K562 (cell line): ENCODE data around the gene DIRAS3. TPM values are rescaled to one million over a fixed set of nuclear protein-coding genes. Genes with fewer than 3 reads are reported as not detected.

ENCODE experiments used
- ATAC-seq: fragments of 200-7000 bp; cut with Tn5 transposase; 3 replicates; pipeline ENCODE4 v1.9.1; 2020; ENCODE audit warnings: moderate library complexity
- BruUV-seq: library from RNA; stranded (reverse); fragments of 400-500 nt; replicated peaks from 2 replicates; lab custom pipeline; 2021; lab: Mats Ljungman, UMichigan
- CTCF ChIA-PET: fragments of 300-600 bp; formaldehyde crosslinking; extraction: SDS; loops from one replicate; lab custom pipeline; 2021; ENCODE audit warnings: low intra/inter-chr PET ratio; lab: Yijun Ruan, JAX
- POLR2A ChIA-PET: fragments of 300-600, 350-650 bp; sonication (Branson Sonifier 250); formaldehyde crosslinking; extraction: SDS; loops from one replicate; lab custom pipeline; 2021; ENCODE audit warnings: antibody characterized with exemption, inconsistent platforms; lab: Yijun Ruan, JAX
- DNase-seq, 4 experiments: peaks; one replicate each; pipeline versions ENCODE4 v3.0.0 to v3.0.0-alpha.2; 2011 to 2018; ENCODE audit warnings: low spot score in 3 of 4, mixed read lengths in 3 of 4; ENCODE audit errors: extremely low read depth in 1 of 4
- FAIRE-seq: peaks from 2 replicates; lab custom pipeline; 2011; peaks lifted over from hg19 to GRCh38; lab: Jason Lieb, UNC
- H2AFZ ChIP-seq: 2 replicates; pipeline ENCODE4 v1.6.0; 2011; ENCODE audit warnings: low read depth, low read length, control low read depth, inconsistent platforms
- H3K27ac ChIP-seq: fragments of 200-600 bp; 3 replicates; pipeline ENCODE4 v1.8.0; 2011; ENCODE audit warnings: low read depth, mild to moderate bottlenecking, control low read depth, inconsistent platforms, low read length, moderate library complexity, mixed read lengths; ENCODE audit errors: extremely low read depth
- H3K27me3 ChIP-seq, 2 experiments: fragments of 300-600 bp in 1 of 2; 2 replicates in 1 of 2; 3 replicates in 1 of 2; pipeline versions ENCODE4 v1.6.0 to v1.8.0; 2011; ENCODE audit warnings: inconsistent platforms in 2 of 2, low read length in 2 of 2, mild to moderate bottlenecking in 1 of 2, mixed read lengths in 1 of 2, moderate library complexity in 1 of 2; ENCODE audit not compliant: control insufficient read depth in 2 of 2, insufficient read depth in 2 of 2
- H3K36me3 ChIP-seq: fragments of 300-600 bp; 3 replicates; pipeline ENCODE4 v1.8.0; 2011; ENCODE audit warnings: mild to moderate bottlenecking, low read length, inconsistent platforms; ENCODE audit not compliant: control insufficient read depth, insufficient read depth
- H3K4me1 ChIP-seq, 2 experiments: fragments of 200-600 bp in 1 of 2; replicated peaks in 1 of 2; 2 replicates in 1 of 2; 3 replicates in 1 of 2; pipeline versions ENCODE4 v1.5.1 to v1.8.0; 2011; ENCODE audit warnings: inconsistent platforms in 2 of 2, low read length in 2 of 2, mild to moderate bottlenecking in 1 of 2, mixed read lengths in 1 of 2, moderate library complexity in 1 of 2; ENCODE audit not compliant: control insufficient read depth in 2 of 2, insufficient read depth in 2 of 2
- H3K4me2 ChIP-seq: 2 replicates; pipeline ENCODE4 v1.6.1; 2011; ENCODE audit warnings: low read length, control low read depth, inconsistent platforms, mixed read lengths; ENCODE audit not compliant: insufficient read depth
- H3K4me3 ChIP-seq: fragments of 200-600 bp; sonication (generic), shearing (Covaris generic); 2 replicates; pipeline ENCODE4 v1.5.1; 2016; ENCODE audit warnings: control low read depth, inconsistent platforms
- H3K79me2 ChIP-seq: fragments of 200-600 bp; 3 replicates; pipeline ENCODE4 v1.8.0; 2011; ENCODE audit warnings: low read length, inconsistent platforms; ENCODE audit not compliant: control insufficient read depth, insufficient read depth
- H3K9ac ChIP-seq, 2 experiments: 2 replicates each; pipeline versions ENCODE4 v1.6.0 to v1.6.1; 2011; ENCODE audit warnings: low read depth in 2 of 2, low read length in 2 of 2, control low read depth in 1 of 2, inconsistent platforms in 1 of 2, mild to moderate bottlenecking in 1 of 2, mixed read lengths in 1 of 2; ENCODE audit not compliant: insufficient read depth in 1 of 2
- H3K9me1 ChIP-seq: one replicate; pipeline ENCODE4 v1.6.0; 2011; ENCODE audit warnings: inconsistent platforms, mild to moderate bottlenecking, low read length, moderate library complexity; ENCODE audit not compliant: control insufficient read depth, insufficient read depth
- H3K9me3 ChIP-seq: replicated peaks from 2 replicates; pipeline ENCODE4 v1.5.1; 2011; ENCODE audit warnings: low read depth, low read length, inconsistent platforms; ENCODE audit not compliant: control insufficient read depth, insufficient read depth
- H4K20me1 ChIP-seq: replicated peaks from 2 replicates; pipeline ENCODE4 v1.6.1; 2011; ENCODE audit warnings: low read length, inconsistent platforms, mixed read lengths; ENCODE audit not compliant: control insufficient read depth, insufficient read depth
- CEBPB ChIP-seq: fragments of 450-650 bp; IDR thresholded peaks from 2 replicates; pipeline ENCODE4 v1.6.1; 2016; ENCODE audit warnings: missing genetic modification characterization, missing compliant biosample characterization
- CTCF ChIP-seq, 3 experiments: IDR thresholded peaks in 2 of 3; conservative IDR thresholded peaks in 1 of 3; 2 replicates each; pipeline ENCODE4 v1.5.1; 2011 to 2012; ENCODE audit warnings: low read length in 3 of 3, mild to moderate bottlenecking in 3 of 3, control low read depth in 2 of 3, improper control_type of control experiment in 1 of 3, inconsistent platforms in 1 of 3, low read depth in 1 of 3, mixed read lengths in 1 of 3, moderate library complexity in 1 of 3; ENCODE audit not compliant: insufficient read depth in 2 of 3
- DLX4 ChIP-seq: fragments of 250-450 bp; sonication (Bioruptor Pico); IDR thresholded peaks from 2 replicates; pipeline ENCODE4 v1.6.1; 2021; ENCODE audit warnings: mild to moderate bottlenecking
- HNRNPL ChIP-seq: fragments of 200-400 bp; formaldehyde crosslinking; IDR thresholded peaks from 2 replicates; pipeline ENCODE4 v1.6.1; 2017; ENCODE audit warnings: low read depth, mild to moderate bottlenecking, low read length
- PYGO2 ChIP-seq: fragments of 450-650 bp; IDR thresholded peaks from 2 replicates; pipeline ENCODE4 v1.6.1; 2016; ENCODE audit warnings: mild to moderate bottlenecking, missing genetic modification characterization, moderate library complexity, missing compliant biosample characterization
- RB1 ChIP-seq: fragments of 450-650 bp; IDR thresholded peaks from 2 replicates; pipeline ENCODE4 v1.6.1; 2017; ENCODE audit warnings: low read depth, mild to moderate bottlenecking
- ZFP36 ChIP-seq: fragments of 150-350 bp; IDR thresholded peaks from 2 replicates; pipeline ENCODE4 v1.6.1; 2018; ENCODE audit warnings: low read length, low read depth; ENCODE audit not compliant: partially characterized antibody
- WGBS: fragments of 100-300 bp; shearing (Covaris generic); methylation state at CpG from one replicate; pipeline ENCODE4 v1.1.6; 2016; ENCODE audit warnings: low coverage, mixed read lengths; ENCODE audit not compliant: insufficient coverage; ENCODE audit errors: missing lambda C conversion rate; 5-methylcytosine and 5-hydroxymethylcytosine counted together
- in situ Hi-C: fragments of 300-500 bp; cut with MboI; formaldehyde crosslinking; loops from 4 replicates; pipeline ENCODE4 v1.15.0; 2018; ENCODE audit warnings: inconsistent platforms, mixed read lengths
- intact Hi-C: fragments of 100-400 bp; cut with micrococcal nuclease; formaldehyde crosslinking; loops from 2 replicates; pipeline ENCODE4 v1.14.2; 2022
- polyA plus RNA-seq, 8 experiments: library from polyadenylated mRNA; depleted of rRNA in 4 of 8; stranded (reverse) in 5 of 8; unstranded in 3 of 8; fragments of >200 nt; fragmentation: Nextera tagmentation in 2 of 8; fragmentation: Illumina TruSeq in 1 of 8; extraction: Ambion mirVana in 2 of 8; extraction: Trizol in 1 of 8; gene quantifications; 2 replicates each; pipeline versions ENCODE4 v1.2.1 to v1.2.3, GENCODE V29; 2011 to 2014; ENCODE audit warnings: inconsistent platforms in 1 of 8, missing spikeins in 1 of 8
- total RNA-seq, 7 experiments: library from RNA; depleted of rRNA in 6 of 7; stranded (reverse); fragments of >200 nt in 6 of 7; fragmentation: Illumina TruSeq in 2 of 7; extraction: Trizol in 2 of 7; gene quantifications; 2 replicates each; pipeline versions ENCODE4 v1.2.1 to v1.2.3, GENCODE V29; 2011 to 2021; ENCODE audit warnings: low replicate concordance in 1 of 7
- TF ChIP-seq, protein P1 (sequence below): fragments of 250-450 bp; sonication (Bioruptor Pico); IDR thresholded peaks from 2 replicates; pipeline ENCODE4 v1.9.0; 2021; ENCODE audit warnings: mild to moderate bottlenecking

Gene DIRAS3
- total and polyA plus RNA-seq, 9 of the 15 experiments (the other 6 are each of a cell fraction or from before 2014, with no cell fraction given) = 7.9 to 96.1 (median 41.7) TPM

- H3K4me2 ChIP-seq = no peak overlapping the region
- no peak for FAIRE-seq
- POLR2A ChIA-PET = no interaction called here
Observed at GRCh38 chr1:68029444-68029843, 21.0 kb downstream of the DIRAS3 start.

DNA sequence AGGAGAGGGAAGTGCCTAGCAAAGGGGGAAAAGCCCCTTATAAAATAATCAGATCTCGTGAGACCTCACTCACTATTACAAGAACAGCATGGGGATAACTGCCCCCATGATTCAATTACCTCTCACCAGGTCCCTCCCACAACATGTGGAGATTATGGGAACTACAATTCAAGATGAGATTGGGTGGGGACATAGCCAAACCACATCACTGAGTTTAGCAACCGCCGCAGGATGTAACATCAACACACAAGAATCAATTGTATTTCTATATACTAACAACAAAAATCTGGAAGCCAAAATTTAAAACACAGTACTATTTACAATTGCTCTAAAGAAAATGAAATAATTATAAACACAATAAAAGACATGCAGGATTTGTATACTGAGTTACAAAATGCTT, 21.9 kb downstream of the DIRAS3 start:
- WGBS = 6% methylated on average over 3 of the region's 3 CpGs
- Histone ChIP-seq H3K4me1 (no peaks in the 10 kb centered on the region; a peak in 1 of 5 replicates), H4K20me1 (no peaks in the 10 kb centered on the region), H3K4me2 (no peak overlapping the region), H3K79me2 (no peaks in the 10 kb centered on the region), H3K36me3 (no peaks in the 10 kb centered on the region), H3K4me3 (no peak overlapping the region), H3K9me3 (no peaks in the 10 kb centered on the region), H2AFZ (no peak overlapping the region), H3K9me1 (no peaks in the 10 kb centered on the region), H3K9ac (no peak overlapping the region), H3K27me3 (no peaks in the 10 kb centered on the region), H3K27ac (no peak overlapping the region)
- in situ Hi-C loops (no loop called here), intact Hi-C loops (no loop called here)
- no TSS peak for BruUV-seq
- ChIA-PET CTCF (no interaction called here), POLR2A (no interaction called here)
- no peak for FAIRE-seq
- DNase-seq = no peak
- no peak for TF ChIP-seq HNRNPL
- TF ChIP-seq CTCF (IDR thresholded peaks at IDR 0.05 in 2 of 3, conservative IDR thresholded peaks at IDR 0.05 in 1 of 3; ENCODE audit: insufficient read depth in 2 of 3, low read depth in 1 of 3, low read length in 3 of 3) = no peak
- no peak for ATAC-seq

More at GRCh38 chr1:68029444-68029843, 21.0 kb downstream of the DIRAS3 start:
- no peaks in the 10 kb centered on the region for H3K4me1 ChIP-seq
- ATAC-seq (no peak), DNase-seq (no peak)
- H3K79me2 ChIP-seq = no peaks in the 10 kb centered on the region
- no peak overlapping the region for H3K4me3 ChIP-seq
- H3K9me3 ChIP-seq = no peaks in the 10 kb centered on the region
- TF ChIP-seq HNRNPL (no peak), PYGO2 (tag) (no peak), RB1 (no peak), ZFP36 (no peak), DLX4 (CRISPR knock-in tag) (no peak), CEBPB (peak; percentile 51)
- TF ChIP-seq, protein P1, sequence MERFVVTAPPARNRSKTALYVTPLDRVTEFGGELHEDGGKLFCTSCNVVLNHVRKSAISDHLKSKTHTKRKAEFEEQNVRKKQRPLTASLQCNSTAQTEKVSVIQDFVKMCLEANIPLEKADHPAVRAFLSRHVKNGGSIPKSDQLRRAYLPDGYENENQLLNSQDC = no peak
- H3K27ac ChIP-seq = no peak overlapping the region
- H3K36me3 ChIP-seq = no peaks in the 10 kb centered on the region
- 11% methylated on average over 4 of the region's 4 CpGs for WGBS
- CTCF ChIA-PET = interaction anchor here (0.5 kb wide), 1 partner anchor 150 kb away, joined by 3 read pairs; no protein-coding TSS in a partner anchor
- BruUV-seq = no TSS peak
- no peak overlapping the region for H3K9ac ChIP-seq
- intact Hi-C loops = no loop called here
- H4K20me1 ChIP-seq = no peaks in the 10 kb centered on the region
- no peaks in the 10 kb centered on the region for H3K27me3 ChIP-seq
- H2AFZ ChIP-seq = no peak overlapping the region
- no peaks in the 10 kb centered on the region for H3K9me1 ChIP-seq
- in situ Hi-C loops = no loop called here
